ENCODE results near the gene FAM177A1. TPM values are rescaled to one million over a fixed set of nuclear protein-coding genes. Genes with fewer than 3 reads are reported as not detected.
"Not testable (repeated sequence)": the region's sequence is repeated elsewhere in the genome, so short reads cannot be mapped to it uniquely, and the experiment has no call there.

FAM177A1 gene
- total RNA-seq, 1 experiment from 2014 or later = 47.7 TPM

- Histone ChIP-seq H3K27ac (peak overlapping the region; percentile 82), H3K36me3 (peaks cover 15% of the 10 kb centered on the region), H3K4me1 (replicated peaks) (peaks cover 11% of the 10 kb centered on the region), H3K27me3 (replicated peaks) (no peaks in the 10 kb centered on the region), H3K4me3 (peak overlapping the region; percentile 75), H3K9me3 (replicated peaks) (no peaks in the 10 kb centered on the region)
- DNase-seq (ENCODE audit: low read depth in 1 of 2, low spot score in 2 of 2) = no peak
Observed at GRCh38 chr14:35044939-35045797, 904 bp upstream of the FAM177A1 start.

GRCh38 chr14:35045798-35046047 lies 349 bp upstream of the FAM177A1 start:
- H3K27ac ChIP-seq = peak overlapping the region; percentile 82
- H3K36me3 ChIP-seq = peaks cover 15% of the 10 kb centered on the region
- H3K4me1 ChIP-seq (replicated peaks) = peaks cover 11% of the 10 kb centered on the region
- H3K4me3 ChIP-seq = peak overlapping the region; percentile 75
- H3K9me3 ChIP-seq (replicated peaks) = no peaks in the 10 kb centered on the region
- DNase-seq (ENCODE audit: low read depth in 1 of 2, low spot score in 2 of 2) = no peak
- no peaks in the 10 kb centered on the region for H3K27me3 ChIP-seq (replicated peaks)

- Histone ChIP-seq H3K27me3 (replicated peaks) (no peaks in the 10 kb centered on the region), H3K36me3 (peaks cover 15% of the 10 kb centered on the region), H3K27ac (peak overlapping the region; percentile 82), H3K4me3 (peak overlapping the region; percentile 75), H3K4me1 (replicated peaks) (peaks cover 16% of the 10 kb centered on the region), H3K9me3 (replicated peaks) (no peaks in the 10 kb centered on the region)
- no peak for DNase-seq (ENCODE audit: low read depth in 1 of 2, low spot score in 2 of 2)
Observed at GRCh38 chr14:35046751-35047536, 872 bp downstream of the FAM177A1 start.

- Histone ChIP-seq H3K4me3 (no peak overlapping the region), H3K9me3 (replicated peaks) (no peaks in the 10 kb centered on the region), H3K4me1 (replicated peaks) (peaks cover 16% of the 10 kb centered on the region), H3K36me3 (peaks cover 16% of the 10 kb centered on the region), H3K27ac (no peak overlapping the region), H3K27me3 (replicated peaks) (no peaks in the 10 kb centered on the region)
- no peak for DNase-seq (ENCODE audit: low read depth in 1 of 2, low spot score in 2 of 2)
Observed at GRCh38 chr14:35047976-35048513, 2.0 kb downstream of the FAM177A1 start.

GRCh38 chr14:35050652-35051051 lies 4.6 kb downstream of the FAM177A1 start:
- H3K4me3 ChIP-seq = no peak overlapping the region
- no peaks in the 10 kb centered on the region for H3K27me3 ChIP-seq (replicated peaks)
- H3K9me3 ChIP-seq (replicated peaks) = no peaks in the 10 kb centered on the region
- peaks cover 19% of the 10 kb centered on the region for H3K36me3 ChIP-seq
- DNase-seq (ENCODE audit: low read depth in 1 of 2, low spot score in 2 of 2) = peak in 1 of 2 experiments; percentile 11
- peaks cover 13% of the 10 kb centered on the region for H3K4me1 ChIP-seq (replicated peaks)
- no peak overlapping the region for H3K27ac ChIP-seq

- Histone ChIP-seq H3K9me3 (replicated peaks) (no peaks in the 10 kb centered on the region), H3K27me3 (replicated peaks) (no peaks in the 10 kb centered on the region), H3K27ac (no peak overlapping the region), H3K4me1 (replicated peaks) (peaks cover 13% of the 10 kb centered on the region), H3K4me3 (no peak overlapping the region), H3K36me3 (peaks cover 14% of the 10 kb centered on the region; the same call in 1 of the 2 replicates)
- DNase-seq (ENCODE audit: low read depth in 1 of 2, low spot score in 2 of 2) = peak in 1 of 2 experiments; percentile 1
Observed at GRCh38 chr14:35051796-35052195, 5.7 kb downstream of the FAM177A1 start.

- Histone ChIP-seq H3K27ac (no peak overlapping the region), H3K9me3 (replicated peaks) (no peaks in the 10 kb centered on the region), H3K4me3 (no peak overlapping the region), H3K27me3 (replicated peaks) (no peaks in the 10 kb centered on the region), H3K4me1 (replicated peaks) (peaks cover 9% of the 10 kb centered on the region), H3K36me3 (0 out of 2 replicates have a peak, but pooled peaks cover 14% of the 10 kb centered on the region)
- DNase-seq (ENCODE audit: low read depth in 1 of 2, low spot score in 2 of 2) = no peak
Observed at GRCh38 chr14:35052637-35053036, 6.6 kb downstream of the FAM177A1 start.

- not testable (repeated sequence) for H3K4me1 ChIP-seq (replicated peaks); H3K27me3 ChIP-seq (replicated peaks); H3K9me3 ChIP-seq (replicated peaks); H3K27ac ChIP-seq; H3K4me3 ChIP-seq; DNase-seq (ENCODE audit: low read depth in 1 of 2, low spot score in 2 of 2)
- H3K36me3 ChIP-seq = peaks cover 13% of the 10 kb centered on the region; the same call in 1 of the 2 replicates
Observed at GRCh38 chr14:35061113-35061791, 15.2 kb downstream of the FAM177A1 start.

- H3K4me1 ChIP-seq (replicated peaks); H3K4me3 ChIP-seq; H3K27ac ChIP-seq; H3K36me3 ChIP-seq; H3K9me3 ChIP-seq (replicated peaks); H3K27me3 ChIP-seq (replicated peaks); DNase-seq (ENCODE audit: low read depth in 1 of 2, low spot score in 2 of 2): not testable (repeated sequence)
Observed at GRCh38 chr14:35065731-35066130, 19.7 kb downstream of the FAM177A1 start.

GRCh38 chr14:35068238-35069012 lies 22.4 kb downstream of the FAM177A1 start:
- Histone ChIP-seq H3K27ac (no peak overlapping the region), H3K27me3 (replicated peaks) (no peaks in the 10 kb centered on the region), H3K9me3 (replicated peaks) (no peaks in the 10 kb centered on the region), H3K4me3 (no peak overlapping the region), H3K4me1 (replicated peaks) (no peaks in the 10 kb centered on the region), H3K36me3 (0 out of 2 replicates have a peak, but pooled peaks cover 2% of the 10 kb centered on the region)
- no peak for DNase-seq (ENCODE audit: low read depth in 1 of 2, low spot score in 2 of 2)

GRCh38 chr14:35072226-35072625 lies 26.2 kb downstream of the FAM177A1 start:
- Histone ChIP-seq H3K36me3 (0 out of 2 replicates have a peak, but pooled peaks cover under 1% of the 10 kb centered on the region), H3K27me3 (replicated peaks) (no peaks in the 10 kb centered on the region), H3K9me3 (replicated peaks) (no peaks in the 10 kb centered on the region), H3K27ac (no peak overlapping the region), H3K4me1 (replicated peaks) (no peaks in the 10 kb centered on the region), H3K4me3 (no peak overlapping the region)
- no peak for DNase-seq (ENCODE audit: low read depth in 1 of 2, low spot score in 2 of 2)

GRCh38 chr14:35073486-35073885 lies 27.4 kb downstream of the FAM177A1 start:
- Histone ChIP-seq H3K36me3 (peaks cover under 1% of the 10 kb centered on the region; the same call in 1 of the 2 replicates), H3K27ac (no peak overlapping the region), H3K9me3 (replicated peaks) (no peaks in the 10 kb centered on the region), H3K27me3 (replicated peaks) (no peaks in the 10 kb centered on the region), H3K4me3 (no peak overlapping the region), H3K4me1 (replicated peaks) (no peaks in the 10 kb centered on the region)
- no peak for DNase-seq (ENCODE audit: low read depth in 1 of 2, low spot score in 2 of 2)

GRCh38 chr14:35078082-35078481 lies 32.0 kb downstream of the FAM177A1 start:
- Histone ChIP-seq H3K27ac (no peak overlapping the region), H3K4me3 (no peak overlapping the region)

More at GRCh38 chr14:35078082-35078481, 32.0 kb downstream of the FAM177A1 start:
- Histone ChIP-seq H3K27me3 (replicated peaks) (no peaks in the 10 kb centered on the region), H3K4me1 (replicated peaks) (no peaks in the 10 kb centered on the region), H3K36me3 (peaks cover 18% of the 10 kb centered on the region; the same call in 1 of the 2 replicates), H3K9me3 (replicated peaks) (no peaks in the 10 kb centered on the region; the same call in 1 of the 2 replicates)
- no peak for DNase-seq (ENCODE audit: low read depth in 1 of 2, low spot score in 2 of 2)
